ENCODE measurements around the gene DISP2.

DNA sequence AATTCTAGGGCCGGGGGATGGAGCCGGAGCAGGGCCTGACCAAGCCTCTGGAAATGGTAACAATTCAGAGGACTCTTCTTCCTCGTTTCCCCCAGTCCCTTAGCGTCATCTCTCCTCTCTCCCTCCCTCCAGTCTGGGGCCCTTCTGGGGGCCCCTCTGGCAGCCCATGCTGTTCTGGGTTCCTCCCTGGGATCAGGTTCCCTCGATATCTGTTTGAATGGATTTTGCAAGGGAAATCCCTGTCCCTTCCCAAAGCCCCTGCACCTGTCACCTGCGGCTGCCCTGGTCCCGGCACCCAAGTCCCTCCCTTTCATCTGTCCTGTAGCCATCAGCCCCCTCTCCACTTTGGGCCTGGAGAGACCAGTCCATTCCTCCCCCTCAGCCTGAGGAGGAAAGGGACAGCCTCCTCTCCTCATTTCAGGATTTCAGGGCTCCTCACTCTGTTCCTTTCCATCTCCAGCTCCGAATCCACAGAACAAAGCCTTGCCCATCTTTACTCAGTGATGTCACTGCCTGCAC is 48.6 kb upstream of the DISP2 start:
- TF ChIP-seq ARNTL (CRISPR knock-in tag; IDR thresholded peaks at IDR 0.05; ENCODE audit: borderline replicate concordance, low read depth), result no peak
- no peak for TF ChIP-seq ZFP3 (CRISPR knock-in tag; IDR thresholded peaks at IDR 0.05)
- TF ChIP-seq, protein P1, sequence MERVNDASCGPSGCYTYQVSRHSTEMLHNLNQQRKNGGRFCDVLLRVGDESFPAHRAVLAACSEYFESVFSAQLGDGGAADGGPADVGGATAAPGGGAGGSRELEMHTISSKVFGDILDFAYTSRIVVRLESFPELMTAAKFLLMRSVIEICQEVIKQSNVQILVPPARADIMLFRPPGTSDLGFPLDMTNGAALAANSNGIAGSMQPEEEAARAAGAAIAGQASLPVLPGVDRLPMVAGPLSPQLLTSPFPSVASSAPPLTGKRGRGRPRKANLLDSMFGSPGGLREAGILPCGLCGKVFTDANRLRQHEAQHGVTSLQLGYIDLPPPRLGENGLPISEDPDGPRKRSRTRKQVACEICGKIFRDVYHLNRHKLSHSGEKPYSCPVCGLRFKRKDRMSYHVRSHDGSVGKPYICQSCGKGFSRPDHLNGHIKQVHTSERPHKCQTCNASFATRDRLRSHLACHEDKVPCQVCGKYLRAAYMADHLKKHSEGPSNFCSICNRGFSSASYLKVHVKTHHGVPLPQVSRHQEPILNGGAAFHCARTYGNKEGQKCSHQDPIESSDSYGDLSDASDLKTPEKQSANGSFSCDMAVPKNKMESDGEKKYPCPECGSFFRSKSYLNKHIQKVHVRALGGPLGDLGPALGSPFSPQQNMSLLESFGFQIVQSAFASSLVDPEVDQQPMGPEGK (CRISPR knock-in tag; IDR thresholded peaks at IDR 0.05; ENCODE audit: borderline replicate concordance), result no peak
- no peak for TF ChIP-seq ZFP30 (CRISPR knock-in tag; IDR thresholded peaks at IDR 0.05)
- TF ChIP-seq ZC3H10 (CRISPR knock-in tag; IDR thresholded peaks at IDR 0.05), result no peak
- TF ChIP-seq ZNF565 (CRISPR knock-in tag; conservative IDR thresholded peaks at IDR 0.05; ENCODE audit: low read depth), result no peak

Measured in SK-N-SH treated with all-trans-retinoic acid at 6 μM for 48 hours (cell line).